Measurements from ENCODE around the gene PAK6.

The PAK6 gene

GRCh38 chr15:40271685-40272484 lies 33.0 kb downstream of the PAK6 start:
- no peak for DNase-seq (ENCODE audit: low spot score)
- Mint-ChIP-seq H3K36me3 (ENCODE audit: low read depth) (no peaks in the 10 kb centered on the region), H3K9me3 (no peaks in the 10 kb centered on the region), H3K4me3 (no peak overlapping the region), H3K4me1 (ENCODE audit: low read depth) (peaks cover 3% of the 10 kb centered on the region), H3K27ac (no peak overlapping the region), H3K27me3 (ENCODE audit: low read depth) (peaks cover 4% of the 10 kb centered on the region)

DNA sequence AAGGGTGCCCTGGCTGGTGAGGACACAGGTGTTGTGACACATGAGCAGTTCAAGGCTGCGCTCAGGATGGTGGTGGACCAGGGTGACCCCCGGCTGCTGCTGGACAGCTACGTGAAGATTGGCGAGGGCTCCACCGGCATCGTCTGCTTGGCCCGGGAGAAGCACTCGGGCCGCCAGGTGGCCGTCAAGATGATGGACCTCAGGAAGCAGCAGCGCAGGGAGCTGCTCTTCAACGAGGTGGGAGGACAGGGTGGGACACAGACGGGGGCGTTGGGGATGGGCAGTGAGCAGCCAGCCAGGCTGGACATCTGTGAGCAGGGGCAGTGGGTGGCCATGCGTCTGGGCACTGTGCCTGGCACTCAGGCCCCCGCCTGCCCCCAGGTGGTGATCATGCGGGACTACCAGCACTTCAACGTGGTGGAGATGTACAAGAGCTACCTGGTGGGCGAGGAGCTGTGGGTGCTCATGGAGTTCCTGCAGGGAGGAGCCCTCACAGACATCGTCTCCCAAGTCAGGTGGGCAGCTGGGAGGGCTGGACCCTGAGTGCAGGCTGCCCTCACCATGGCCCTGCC lies 33.7 kb downstream of the PAK6 start:
- Mint-ChIP-seq H3K27ac (no peak overlapping the region), H3K9me3 (no peaks in the 10 kb centered on the region), H3K27me3 (ENCODE audit: low read depth) (peaks cover 10% of the 10 kb centered on the region), H3K36me3 (ENCODE audit: low read depth) (no peaks in the 10 kb centered on the region), H3K4me1 (ENCODE audit: low read depth) (peaks cover 5% of the 10 kb centered on the region), H3K4me3 (no peak overlapping the region)
- DNase-seq (ENCODE audit: low spot score): no peak

- peaks cover 6% of the 10 kb centered on the region for H3K4me1 Mint-ChIP-seq (ENCODE audit: low read depth)
- no peak overlapping the region for H3K4me3 Mint-ChIP-seq
- peaks cover 18% of the 10 kb centered on the region for H3K27me3 Mint-ChIP-seq (ENCODE audit: low read depth)
- no peaks in the 10 kb centered on the region for H3K9me3 Mint-ChIP-seq
- H3K36me3 Mint-ChIP-seq (ENCODE audit: low read depth): no peaks in the 10 kb centered on the region
- H3K27ac Mint-ChIP-seq: no peak overlapping the region
- no peak for DNase-seq (ENCODE audit: low spot score)
These were observed 34.6 kb downstream of the PAK6 start for GRCh38 chr15:40273428-40273827.

DNA sequence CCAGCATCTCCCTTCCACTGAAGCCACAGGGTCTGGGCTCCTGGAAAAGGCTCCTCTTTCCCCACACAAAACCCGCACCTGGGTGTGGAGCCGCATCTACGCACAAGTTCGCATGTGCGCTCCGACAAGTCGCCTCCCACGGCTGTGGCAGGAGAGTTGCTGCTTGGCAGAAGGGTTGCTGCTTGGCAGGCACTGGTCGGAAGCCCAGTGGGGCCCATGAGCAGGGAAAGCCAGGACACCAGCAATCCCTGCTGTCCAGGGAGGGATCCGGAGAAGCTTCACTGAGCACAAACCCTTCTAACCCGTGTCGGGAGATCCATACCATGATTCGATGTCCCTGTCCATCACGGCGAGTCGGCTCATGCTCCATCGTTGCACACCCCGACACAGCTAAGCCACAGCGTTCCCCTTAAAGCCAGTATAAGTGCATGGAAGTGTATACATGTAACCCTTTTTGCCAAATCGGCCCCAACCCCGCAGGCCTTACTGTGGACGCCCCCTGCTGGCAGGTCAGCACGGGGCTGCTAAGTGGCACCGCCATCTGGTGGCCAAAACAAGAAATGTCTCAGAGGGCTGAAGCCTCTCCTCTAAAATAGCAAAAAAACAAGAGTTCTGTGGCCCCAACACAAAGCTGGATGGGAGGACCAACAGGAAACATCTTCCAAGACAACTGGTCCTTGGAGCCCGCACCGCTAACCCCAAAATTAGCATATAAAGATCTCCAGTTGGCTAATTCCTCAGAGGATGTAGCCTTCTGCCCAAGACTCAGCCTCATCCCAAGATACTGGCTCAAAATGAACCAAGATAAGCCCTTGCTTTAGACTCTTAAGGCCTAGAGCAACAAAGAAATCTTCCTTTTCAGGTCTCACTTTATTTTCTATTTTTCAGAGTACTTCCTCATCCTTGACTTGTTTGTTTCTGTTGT lies 35.7 kb downstream of the PAK6 start:
- H3K9me3 Mint-ChIP-seq: no peaks in the 10 kb centered on the region
- no peak overlapping the region for H3K4me3 Mint-ChIP-seq
- H3K36me3 Mint-ChIP-seq (ENCODE audit: low read depth): no peaks in the 10 kb centered on the region
- H3K4me1 Mint-ChIP-seq (ENCODE audit: low read depth): peaks cover 8% of the 10 kb centered on the region
- peak; percentile 82 for DNase-seq (ENCODE audit: low spot score)
- no peak overlapping the region for H3K27ac Mint-ChIP-seq
- peaks cover 28% of the 10 kb centered on the region for H3K27me3 Mint-ChIP-seq (ENCODE audit: low read depth)

- H3K4me3 Mint-ChIP-seq: no peak overlapping the region
These were observed 36.7 kb downstream of the PAK6 start for GRCh38 chr15:40275523-40275922.

GRCh38 chr15:40275954-40276353 lies 37.1 kb downstream of the PAK6 start:
- peaks cover 36% of the 10 kb centered on the region for H3K27me3 Mint-ChIP-seq (ENCODE audit: low read depth)
- no peaks in the 10 kb centered on the region for H3K9me3 Mint-ChIP-seq
- no peak for DNase-seq (ENCODE audit: low spot score)
- no peak overlapping the region for H3K4me3 Mint-ChIP-seq
- no peak overlapping the region for H3K27ac Mint-ChIP-seq
- H3K4me1 Mint-ChIP-seq (ENCODE audit: low read depth): peaks cover 8% of the 10 kb centered on the region
- H3K36me3 Mint-ChIP-seq (ENCODE audit: low read depth): no peaks in the 10 kb centered on the region

More at GRCh38 chr15:40275523-40275922, 36.7 kb downstream of the PAK6 start:
- Mint-ChIP-seq H3K36me3 (ENCODE audit: low read depth) (no peaks in the 10 kb centered on the region), H3K27ac (no peak overlapping the region), H3K4me1 (ENCODE audit: low read depth) (peaks cover 8% of the 10 kb centered on the region), H3K27me3 (ENCODE audit: low read depth) (peaks cover 32% of the 10 kb centered on the region), H3K9me3 (no peaks in the 10 kb centered on the region)
- no peak for DNase-seq (ENCODE audit: low spot score)

- H3K27me3 Mint-ChIP-seq (ENCODE audit: low read depth): peaks cover 40% of the 10 kb centered on the region
These were observed 38.1 kb downstream of the PAK6 start for GRCh38 chr15:40276927-40277326.

DNA sequence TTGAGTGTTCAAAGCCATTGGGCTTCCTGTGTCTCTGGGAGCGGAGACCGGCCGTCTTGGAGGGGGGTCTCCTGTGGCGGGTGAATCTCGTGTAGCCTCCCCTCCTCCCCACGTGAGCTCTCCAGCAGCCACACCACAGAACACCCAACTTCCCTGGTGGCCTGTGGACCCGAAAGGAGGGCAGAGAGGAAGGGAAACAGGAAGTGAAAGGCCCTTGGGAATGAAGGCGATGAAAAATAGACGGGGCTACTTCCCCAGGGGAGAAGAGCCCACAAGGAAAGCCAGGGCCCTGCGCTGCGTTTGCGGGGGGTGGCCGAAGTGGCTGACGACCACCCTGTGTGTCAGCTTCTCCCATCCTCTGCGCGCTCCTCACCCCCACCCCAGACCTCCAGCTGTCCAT lies 38.6 kb downstream of the PAK6 start:
- DNase-seq (ENCODE audit: low spot score): no peak
- H3K36me3 Mint-ChIP-seq (ENCODE audit: low read depth): no peaks in the 10 kb centered on the region
- H3K9me3 Mint-ChIP-seq: no peaks in the 10 kb centered on the region
- H3K27ac Mint-ChIP-seq: no peak overlapping the region
- peaks cover 8% of the 10 kb centered on the region for H3K4me1 Mint-ChIP-seq (ENCODE audit: low read depth)
- peaks cover 40% of the 10 kb centered on the region for H3K27me3 Mint-ChIP-seq (ENCODE audit: low read depth)
- H3K4me3 Mint-ChIP-seq: no peak overlapping the region

More at GRCh38 chr15:40276927-40277326, 38.1 kb downstream of the PAK6 start:
- no peak overlapping the region for H3K27ac Mint-ChIP-seq
- H3K4me3 Mint-ChIP-seq: no peak overlapping the region
- no peak for DNase-seq (ENCODE audit: low spot score)
- peaks cover 8% of the 10 kb centered on the region for H3K4me1 Mint-ChIP-seq (ENCODE audit: low read depth)
- H3K9me3 Mint-ChIP-seq: no peaks in the 10 kb centered on the region
- H3K36me3 Mint-ChIP-seq (ENCODE audit: low read depth): no peaks in the 10 kb centered on the region

- no peaks in the 10 kb centered on the region for H3K36me3 Mint-ChIP-seq (ENCODE audit: low read depth)
- no peak overlapping the region for H3K27ac Mint-ChIP-seq
- peaks cover 40% of the 10 kb centered on the region for H3K27me3 Mint-ChIP-seq (ENCODE audit: low read depth)
- H3K9me3 Mint-ChIP-seq: no peaks in the 10 kb centered on the region
- no peak for DNase-seq (ENCODE audit: low spot score)
- peaks cover 8% of the 10 kb centered on the region for H3K4me1 Mint-ChIP-seq (ENCODE audit: low read depth)
- no peak overlapping the region for H3K4me3 Mint-ChIP-seq
These were observed 39.2 kb downstream of the PAK6 start for GRCh38 chr15:40278026-40278425.

DNA sequence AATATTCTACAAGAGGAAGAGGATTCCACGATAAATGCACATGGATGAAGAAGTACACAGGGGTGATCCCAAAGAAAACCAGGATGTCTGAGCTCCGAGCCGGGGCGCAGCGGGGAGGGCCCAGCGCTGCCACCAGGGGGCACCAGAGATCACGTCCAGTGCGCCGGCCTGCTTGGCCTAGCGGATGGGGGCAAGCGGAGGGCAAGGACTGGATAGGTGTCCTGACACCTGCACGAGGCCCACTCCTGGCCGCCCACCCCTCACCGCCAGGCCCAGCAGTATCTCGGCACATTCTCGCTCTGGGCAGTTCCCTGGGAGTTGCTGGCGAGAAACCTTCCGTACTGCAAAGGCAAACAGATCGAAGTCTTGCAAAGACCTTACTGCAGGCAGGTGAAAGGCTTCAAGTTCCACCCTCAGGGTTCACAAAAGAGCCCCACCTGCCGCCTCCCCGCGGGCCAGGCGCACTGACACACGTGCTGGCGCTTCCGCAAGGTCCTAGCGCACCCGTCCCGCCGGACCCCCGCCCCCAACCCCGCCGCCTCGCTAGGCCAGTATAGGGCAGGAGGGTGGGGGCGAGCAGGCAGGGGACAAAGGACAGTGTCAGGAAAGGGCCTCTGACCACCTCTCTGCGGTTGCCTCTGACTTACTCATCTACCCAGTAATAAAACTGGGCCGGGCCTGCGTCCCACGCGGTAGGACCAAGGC lies 40.7 kb downstream of the PAK6 start:
- no peak overlapping the region for H3K27ac Mint-ChIP-seq
- H3K36me3 Mint-ChIP-seq (ENCODE audit: low read depth): peaks cover 7% of the 10 kb centered on the region
- peaks cover 52% of the 10 kb centered on the region for H3K27me3 Mint-ChIP-seq (ENCODE audit: low read depth)
- DNase-seq (ENCODE audit: low spot score): peak; percentile 56
- no peak overlapping the region for H3K4me3 Mint-ChIP-seq
- H3K4me1 Mint-ChIP-seq (ENCODE audit: low read depth): peaks cover 8% of the 10 kb centered on the region
- H3K9me3 Mint-ChIP-seq: no peaks in the 10 kb centered on the region

- Mint-ChIP-seq H3K27me3 (ENCODE audit: low read depth) (peaks cover 52% of the 10 kb centered on the region), H3K36me3 (ENCODE audit: low read depth) (peaks cover 7% of the 10 kb centered on the region), H3K4me1 (ENCODE audit: low read depth) (peaks cover 7% of the 10 kb centered on the region), H3K9me3 (no peaks in the 10 kb centered on the region), H3K4me3 (peak overlapping the region; percentile 57), H3K27ac (no peak overlapping the region)
- no peak for DNase-seq (ENCODE audit: low spot score)
These were observed 41.6 kb downstream of the PAK6 start for GRCh38 chr15:40280260-40281056.

DNA sequence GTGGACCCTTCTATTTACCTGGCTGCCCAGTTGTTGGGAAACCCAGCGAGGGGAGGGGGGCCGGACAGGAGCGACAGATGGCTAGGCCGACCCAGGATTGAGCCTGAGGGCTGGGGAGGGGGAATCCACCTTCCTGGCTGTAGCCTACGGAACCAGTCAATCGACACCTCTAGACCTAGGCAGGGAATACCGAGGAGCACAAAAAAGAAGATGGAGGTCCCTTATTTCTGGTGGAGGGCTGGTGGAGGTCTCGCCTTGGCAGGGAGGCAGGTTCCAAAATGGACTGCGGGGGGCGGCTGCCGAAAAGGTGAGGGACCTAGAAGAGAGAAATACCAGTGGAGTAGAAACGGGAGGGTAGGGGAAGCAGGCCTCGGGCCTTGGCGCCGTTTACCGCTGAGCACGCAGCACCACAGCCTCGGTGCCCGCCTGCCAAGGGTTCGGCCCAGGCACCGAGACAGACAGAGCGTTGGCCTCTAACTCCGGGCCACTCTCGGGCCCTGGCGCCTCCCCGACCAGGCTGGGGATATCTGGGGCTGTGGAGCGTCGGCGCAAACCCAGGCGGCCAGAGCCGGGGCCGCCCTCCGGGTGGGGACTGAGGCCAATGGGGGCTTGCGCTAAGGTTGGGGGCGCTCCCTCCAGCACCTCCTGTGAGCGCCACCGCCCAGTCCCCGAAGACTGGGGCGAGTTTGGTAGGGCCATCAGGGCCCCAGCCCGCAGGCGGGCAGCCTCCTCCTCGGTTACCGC lies 42.4 kb downstream of the PAK6 start:
- no peaks in the 10 kb centered on the region for H3K9me3 Mint-ChIP-seq
- no peak overlapping the region for H3K27ac Mint-ChIP-seq
- H3K4me1 Mint-ChIP-seq (ENCODE audit: low read depth): peaks cover 5% of the 10 kb centered on the region
- DNase-seq (ENCODE audit: low spot score): no peak
- peaks cover 51% of the 10 kb centered on the region for H3K27me3 Mint-ChIP-seq (ENCODE audit: low read depth)
- H3K36me3 Mint-ChIP-seq (ENCODE audit: low read depth): peaks cover 7% of the 10 kb centered on the region
- H3K4me3 Mint-ChIP-seq: peak overlapping the region; percentile 57

All from T-helper 2 cell treated with Interferon-gamma antibody and Interleukin-4, amounts not matched to agents 5 μg/mL and 100 μg/mL, for 36 hours (primary cell).